ENCODE measurements around the gene BICC1.

DNA sequence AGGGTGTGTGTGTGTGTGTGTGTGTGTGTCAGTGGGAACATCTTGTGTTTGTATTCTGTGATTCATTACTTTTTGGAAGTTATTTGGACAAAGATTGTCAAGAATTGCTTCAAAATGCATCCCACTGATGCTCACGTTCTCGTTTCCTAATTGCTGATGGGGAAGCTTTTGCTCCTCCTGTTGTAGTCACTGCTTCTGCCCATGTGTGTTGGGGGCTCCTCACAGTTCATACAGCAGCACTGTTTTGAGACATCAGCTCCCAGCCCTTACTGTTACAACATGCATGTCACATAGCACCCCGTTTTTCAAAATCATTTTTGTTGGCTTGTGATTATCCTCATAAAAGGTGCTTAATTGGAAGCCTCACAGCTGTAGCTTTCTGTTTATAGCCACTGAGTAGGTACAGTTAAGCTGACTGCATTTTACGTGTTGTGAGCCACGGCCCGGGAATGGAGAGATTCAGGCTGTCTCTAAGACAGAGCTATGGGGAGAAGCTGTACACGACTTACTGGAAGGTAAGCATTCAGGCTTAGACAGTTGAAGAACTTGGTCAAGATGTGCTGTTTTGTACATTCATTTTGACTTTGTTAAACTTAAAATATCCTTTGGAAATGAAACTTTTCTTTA, 87.4 kb downstream of the BICC1 start:
- TF ChIP-seq GATA2 (IDR thresholded peaks at IDR 0.05; ENCODE audit: low read depth, low read length), result no peak
- TF ChIP-seq GATA3 (IDR thresholded peaks at IDR 0.05; ENCODE audit: low read depth, low read length), result no peak
